H9 (cell line): ENCODE data around the gene TNRC6C. TPM values are rescaled to one million over a fixed set of nuclear protein-coding genes. Genes with fewer than 3 reads are reported as not detected.

Experiments used
- DNase-seq: peaks from one replicate; pipeline ENCODE4 v3.0.0-alpha.2; 2017
- H2AFZ ChIP-seq: one replicate; pipeline ENCODE4 v1.6.1; 2013; ENCODE audit warnings: mild to moderate bottlenecking, low read length, control low read depth, moderate library complexity
- H2AK5ac ChIP-seq: 2 replicates; pipeline ENCODE4 v1.6.1; 2013; ENCODE audit warnings: low read length, control low read depth, mixed read lengths; ENCODE audit not compliant: insufficient read length
- H2BK120ac ChIP-seq: one replicate; pipeline ENCODE4 v1.6.1; 2013; ENCODE audit warnings: low read depth, mild to moderate bottlenecking, low read length, control low read depth, inconsistent platforms; ENCODE audit not compliant: poor library complexity, severe bottlenecking
- H2BK12ac ChIP-seq: 2 replicates; pipeline ENCODE4 v1.6.1; 2013; ENCODE audit warnings: low read length, control low read depth, mixed read lengths, low read depth; ENCODE audit not compliant: insufficient read length
- H2BK15ac ChIP-seq: 2 replicates; pipeline ENCODE4 v1.6.1; 2013; ENCODE audit warnings: low read depth, low read length, control low read depth
- H2BK20ac ChIP-seq: one replicate; pipeline ENCODE4 v1.6.1; 2013; ENCODE audit warnings: low read depth, mild to moderate bottlenecking, low read length, control low read depth, inconsistent platforms; ENCODE audit not compliant: poor library complexity, severe bottlenecking
- H2BK5ac ChIP-seq: 2 replicates; pipeline ENCODE4 v1.6.1; 2013; ENCODE audit warnings: low read length, control low read depth, mixed read lengths; ENCODE audit not compliant: insufficient read length
- H3K14ac ChIP-seq: 2 replicates; pipeline ENCODE4 v1.6.1; 2013; ENCODE audit warnings: low read length, control low read depth; ENCODE audit not compliant: insufficient read depth
- H3K18ac ChIP-seq: 2 replicates; pipeline ENCODE4 v1.6.1; 2013; ENCODE audit warnings: low read depth, mild to moderate bottlenecking, mixed read lengths, low read length, control low read depth; ENCODE audit not compliant: insufficient read length
- H3K23ac ChIP-seq: 2 replicates; pipeline ENCODE4 v1.6.1; 2013; ENCODE audit warnings: low read length, control low read depth, mixed read lengths, low read depth; ENCODE audit not compliant: insufficient read length
- H3K23me2 ChIP-seq: 2 replicates; pipeline ENCODE4 v1.6.1; 2013; ENCODE audit warnings: low read depth, mild to moderate bottlenecking, mixed read lengths, low read length, control low read depth; ENCODE audit not compliant: insufficient read length, poor library complexity, severe bottlenecking
- H3K27ac ChIP-seq: 2 replicates; pipeline ENCODE4 v1.5.1; 2013; ENCODE audit warnings: low read length, control low read depth, mixed read lengths, low read depth; ENCODE audit not compliant: insufficient read length
- H3K27me3 ChIP-seq: 2 replicates; pipeline ENCODE4 v1.6.1; 2013; ENCODE audit warnings: low read length, control low read depth, inconsistent platforms; ENCODE audit not compliant: insufficient read depth
- H3K4ac ChIP-seq: 2 replicates; pipeline ENCODE4 v1.6.1; 2013; ENCODE audit warnings: low read depth, mild to moderate bottlenecking, control low read depth, inconsistent platforms, low read length, moderate library complexity
- H3K4me1 ChIP-seq: 2 replicates; pipeline ENCODE4 v1.6.1; 2013; ENCODE audit warnings: low read length, control low read depth, inconsistent platforms; ENCODE audit not compliant: insufficient read depth
- H3K4me2 ChIP-seq: 2 replicates; pipeline ENCODE4 v1.6.1; 2013; ENCODE audit warnings: low read length, control low read depth, mixed read lengths; ENCODE audit not compliant: insufficient read length, insufficient read depth
- H3K56ac ChIP-seq: 2 replicates; pipeline ENCODE4 v1.6.1; 2013; ENCODE audit warnings: low read depth, mild to moderate bottlenecking, mixed read lengths, low read length, control low read depth; ENCODE audit not compliant: insufficient read length
- H3K79me1 ChIP-seq: 2 replicates; pipeline ENCODE4 v1.6.1; 2013; ENCODE audit warnings: low read depth, mild to moderate bottlenecking, moderate library complexity, low read length, control low read depth, inconsistent platforms; ENCODE audit not compliant: insufficient read depth, poor library complexity, severe bottlenecking
- H3K79me2 ChIP-seq: 2 replicates; pipeline ENCODE4 v1.6.1; 2013; ENCODE audit warnings: low read length, control low read depth, inconsistent platforms; ENCODE audit not compliant: insufficient read depth
- H3K9ac ChIP-seq: 2 replicates; pipeline ENCODE4 v1.6.1; 2013; ENCODE audit warnings: low read length, control low read depth, mixed read lengths; ENCODE audit not compliant: insufficient read length; ENCODE audit errors: extremely low read depth
- H3K9me3 ChIP-seq: one replicate; pipeline ENCODE4 v1.6.1; 2013; ENCODE audit warnings: low read depth, low read length, inconsistent platforms; ENCODE audit not compliant: control insufficient read depth
- H3T11ph ChIP-seq: one replicate; pipeline ENCODE4 v1.6.1; 2013; ENCODE audit warnings: mild to moderate bottlenecking, low read length, control low read depth, inconsistent platforms
- H4K20me1 ChIP-seq: one replicate; pipeline ENCODE4 v1.6.1; 2013; ENCODE audit not compliant: control insufficient read depth, insufficient read length, insufficient read depth
- H4K5ac ChIP-seq: 2 replicates; pipeline ENCODE4 v1.6.1; 2013; ENCODE audit warnings: low read depth, mild to moderate bottlenecking, mixed read lengths, low read length, control low read depth; ENCODE audit not compliant: insufficient read length
- H4K8ac ChIP-seq: replicated peaks from 2 replicates; pipeline ENCODE4 v1.6.1; 2013; ENCODE audit warnings: low read length, control low read depth, mixed read lengths, low read depth; ENCODE audit not compliant: insufficient read length
- H4K91ac ChIP-seq: 2 replicates; pipeline ENCODE4 v1.6.1; 2013; ENCODE audit warnings: low read depth, mild to moderate bottlenecking, moderate library complexity, mixed read lengths, low read length, control low read depth; ENCODE audit not compliant: insufficient read length
- H3K27ac Mint-ChIP-seq, 3 experiments: 2 replicates in 2 of 3; 3 replicates in 1 of 3; pipeline ENCODE4 v1.8.0; 2020 to 2021; ENCODE audit warnings: mixed read lengths in 3 of 3, mild to moderate bottlenecking in 1 of 3, moderate library complexity in 1 of 3
- H3K27me3 Mint-ChIP-seq: 2 replicates; pipeline ENCODE4 v1.8.0; 2021; ENCODE audit warnings: low read depth, mild to moderate bottlenecking, moderate library complexity, mixed read lengths
- H3K36me3 Mint-ChIP-seq, 3 experiments: 2 replicates in 2 of 3; 3 replicates in 1 of 3; pipeline ENCODE4 v1.8.0; 2020 to 2021; ENCODE audit warnings: low read depth in 3 of 3, mixed read lengths in 3 of 3; ENCODE audit not compliant: insufficient read depth in 1 of 3
- H3K4me1 Mint-ChIP-seq, 2 experiments: 2 replicates each; pipeline ENCODE4 v1.8.0; 2020; ENCODE audit warnings: mixed read lengths in 2 of 2
- H3K4me3 Mint-ChIP-seq, 2 experiments: 2 replicates in 1 of 2; 3 replicates in 1 of 2; pipeline ENCODE4 v1.8.0; 2020 to 2021; ENCODE audit warnings: mild to moderate bottlenecking in 2 of 2, mixed read lengths in 2 of 2, moderate library complexity in 1 of 2
- H3K9me3 Mint-ChIP-seq, 2 experiments: 2 replicates in 1 of 2; 3 replicates in 1 of 2; pipeline ENCODE4 v1.8.0; 2020; ENCODE audit warnings: mild to moderate bottlenecking in 2 of 2, mixed read lengths in 2 of 2, moderate library complexity in 1 of 2
- CTCF ChIP-seq: fragments of 200-600 bp; sonication (generic); conservative IDR thresholded peaks from 3 replicates; pipeline ENCODE4 v1.8.0; 2021; ENCODE audit warnings: antibody characterized with exemption, mild to moderate bottlenecking
- WGBS: extraction: QIAGEN DNeasy Blood & Tissue Kit; methylation state at CpG from one replicate; pipeline ENCODE4 v1.1.7; 2013; ENCODE audit warnings: missing lambda C conversion rate, low lambda C conversion rate, mixed read lengths; ENCODE audit not compliant: insufficient read length; ENCODE audit errors: extremely low coverage; 5-methylcytosine and 5-hydroxymethylcytosine counted together
- total RNA-seq: library from RNA; stranded (reverse); gene quantifications from 2 replicates; pipeline ENCODE4 v1.2.1, GENCODE V29; 2021

TNRC6C gene
- total RNA-seq, 1 experiment from 2014 or later = 24.7 TPM

DNA sequence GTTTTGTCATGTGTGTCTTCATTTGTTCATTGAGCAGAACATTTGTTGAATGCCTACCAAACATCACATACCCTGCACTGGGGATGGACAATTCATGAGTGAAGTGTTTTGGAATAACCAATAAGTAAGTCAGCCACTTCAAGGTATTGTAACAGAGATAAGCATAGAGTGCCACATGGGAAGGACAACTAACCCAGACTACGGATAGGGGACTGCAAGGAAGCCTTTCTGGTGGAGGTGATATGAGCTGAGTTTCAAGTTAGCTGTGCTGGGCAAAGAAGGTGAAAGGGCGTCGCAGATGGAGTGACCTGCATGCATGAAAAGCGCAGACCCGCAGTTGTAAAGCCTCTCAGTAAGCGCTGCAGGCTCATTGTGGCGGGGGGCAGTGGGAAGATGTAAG, 78.8 kb downstream of the TNRC6C start:
- Histone ChIP-seq H4K5ac (no peak overlapping the region), H3K9ac (no peak overlapping the region), H3K4me2 (no peak overlapping the region), H3K14ac (no peak overlapping the region), H3K79me2 (no peaks in the 10 kb centered on the region), H2BK120ac (no peak overlapping the region), H3K79me1 (no peaks in the 10 kb centered on the region), H4K20me1 (no peaks in the 10 kb centered on the region), H3K27me3 (no peaks in the 10 kb centered on the region), H2AFZ (no peak overlapping the region), H3K4me1 (0 out of 2 replicates have a peak, but pooled peaks cover 2% of the 10 kb centered on the region), H2AK5ac (no peak overlapping the region), H3K56ac (no peak overlapping the region), H4K8ac (no peak overlapping the region), H4K91ac (no peak overlapping the region), H3K18ac (no peak overlapping the region), H2BK15ac (no peak overlapping the region), H3K23ac (no peak overlapping the region), H3T11ph (no peak overlapping the region), H2BK5ac (no peak overlapping the region), H2BK12ac (no peak overlapping the region), H3K4ac (no peak overlapping the region), H3K9me3 (no peaks in the 10 kb centered on the region), H2BK20ac (no peak overlapping the region), H3K23me2 (no peaks in the 10 kb centered on the region), H3K27ac (no peak overlapping the region)
- H3K4me1 Mint-ChIP-seq = peaks cover 0 to 3% of the 10 kb centered on the region in 2 experiments; a peak in 1 of 4 replicates
- H3K4me3 Mint-ChIP-seq = no peak overlapping the region
- TF ChIP-seq CTCF = no peak
- H3K27me3 Mint-ChIP-seq = no peaks in the 10 kb centered on the region
- DNase-seq = no peak
- no CpG with 5 or more reads among the region's 7 CpGs for WGBS
- peaks cover 22 to 39% (median 39%) of the 10 kb centered on the region in 3 experiments for H3K36me3 Mint-ChIP-seq
- peak overlapping the region in 2 of 3 experiments; percentile 18 to 45; a peak in 2 of 7 replicates for H3K27ac Mint-ChIP-seq
- H3K9me3 Mint-ChIP-seq = no peaks in the 10 kb centered on the region
